MG63 (cell line): Measurements from ENCODE around the gene THSD7B. TPM values are rescaled to one million over a fixed set of nuclear protein-coding genes. Genes with fewer than 3 reads are reported as not detected.

ENCODE experiments used
- DNase-seq: peaks from one replicate; pipeline ENCODE4 v3.0.0-alpha.2; 2020
- H3K27me3 ChIP-seq: fragments of 250-450 bp; sonication (Bioruptor Pico); 2 replicates; pipeline ENCODE4 v1.5.1; 2020; ENCODE audit warnings: mild to moderate bottlenecking, moderate library complexity
- H3K36me3 ChIP-seq: fragments of 250-450 bp; sonication (Bioruptor Pico); 2 replicates; pipeline ENCODE4 v1.5.1; 2020; ENCODE audit warnings: mild to moderate bottlenecking, moderate library complexity
- H3K4me3 ChIP-seq: fragments of 250-450 bp; sonication (Bioruptor Pico); 2 replicates; pipeline ENCODE4 v1.5.1; 2020; ENCODE audit warnings: mild to moderate bottlenecking, moderate library complexity
- H3K9me3 ChIP-seq: fragments of 250-450 bp; sonication (Bioruptor Pico); 2 replicates; pipeline ENCODE4 v1.5.1; 2020; ENCODE audit warnings: mild to moderate bottlenecking, moderate library complexity
- total RNA-seq: library from RNA; depleted of rRNA; stranded (reverse); fragments of >200 nt; shearing (Covaris generic); gene quantifications from 2 replicates; pipeline ENCODE4 v1.2.3, GENCODE V29; 2014; ENCODE audit warnings: low replicate concordance

THSD7B gene
- total RNA-seq, 1 experiment from 2014 or later: not detected

DNA sequence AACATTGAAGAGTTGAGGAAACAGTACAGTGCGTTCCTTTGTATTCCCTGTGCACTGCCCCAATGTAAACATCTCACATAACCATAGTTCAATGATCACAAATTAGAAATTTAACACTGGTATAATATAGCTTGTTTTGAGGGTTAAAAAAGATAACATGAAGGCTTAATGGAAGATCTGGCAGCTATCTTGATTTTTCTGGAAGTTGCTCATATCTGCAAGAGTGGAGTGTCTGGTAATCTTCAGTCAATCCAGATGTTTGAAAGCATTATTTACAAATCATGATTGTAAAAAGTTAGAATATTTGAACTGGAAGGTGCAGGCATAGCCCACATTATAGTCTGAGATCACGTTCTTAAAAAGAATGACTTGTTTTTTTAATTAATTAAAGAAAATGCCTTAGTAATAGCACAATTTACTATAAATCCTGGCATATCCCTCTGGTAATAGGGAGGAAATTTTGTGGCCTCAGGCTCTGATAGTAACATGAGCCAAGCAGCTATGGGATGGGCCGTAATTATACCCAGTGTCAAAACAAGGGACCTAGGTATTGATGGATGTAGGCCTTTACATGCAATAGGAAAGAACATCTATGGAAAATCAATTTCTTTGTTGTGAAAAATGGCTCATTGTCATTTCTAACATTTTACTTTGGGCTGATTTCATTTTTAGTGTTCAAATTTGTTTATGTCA, 418.0 kb downstream of the THSD7B start:
- Histone ChIP-seq H3K36me3 (no peaks in the 10 kb centered on the region), H3K27me3 (no peaks in the 10 kb centered on the region), H3K4me3 (no peak overlapping the region), H3K9me3 (peaks cover 2% of the 10 kb centered on the region; the same call in 1 of the 2 replicates)
- DNase-seq: no peak

DNA sequence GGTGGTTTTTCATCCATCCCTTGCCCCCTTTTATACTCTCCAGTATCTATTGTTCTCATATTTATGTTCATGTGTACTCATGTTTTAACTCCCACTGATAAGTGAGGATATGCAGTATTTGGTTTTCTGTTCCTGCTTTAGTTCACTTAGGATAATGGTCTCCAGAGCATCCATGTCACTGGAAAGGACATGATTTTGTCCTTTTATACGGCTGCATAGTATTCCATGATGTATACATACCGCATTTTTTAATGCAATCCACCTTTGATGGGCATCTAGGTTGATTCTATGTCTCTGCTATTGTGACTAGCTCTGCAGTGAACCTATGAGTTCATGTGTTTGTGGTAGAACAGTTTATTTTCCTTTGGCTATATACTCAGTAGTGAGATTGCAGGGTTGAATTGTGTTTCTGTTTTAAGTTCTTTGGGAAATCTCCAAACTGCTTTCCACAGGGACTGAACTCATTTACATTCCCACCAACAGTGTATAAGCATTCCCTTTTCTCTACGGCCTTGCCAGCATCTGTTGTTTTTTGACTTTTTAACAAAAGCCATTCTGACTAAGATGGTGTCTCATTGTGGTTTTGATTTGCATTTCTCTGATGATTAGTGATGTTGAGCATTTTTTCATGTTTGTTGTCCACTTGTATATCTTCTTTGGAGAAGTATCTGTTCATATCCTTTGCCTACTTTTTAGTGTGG, 420.2 kb downstream of the THSD7B start:
- H3K36me3 ChIP-seq: no peaks in the 10 kb centered on the region
- no peak overlapping the region for H3K4me3 ChIP-seq
- DNase-seq: no peak
- no peaks in the 10 kb centered on the region for H3K27me3 ChIP-seq
- peaks cover 2% of the 10 kb centered on the region; the same call in 1 of the 2 replicates for H3K9me3 ChIP-seq

DNA sequence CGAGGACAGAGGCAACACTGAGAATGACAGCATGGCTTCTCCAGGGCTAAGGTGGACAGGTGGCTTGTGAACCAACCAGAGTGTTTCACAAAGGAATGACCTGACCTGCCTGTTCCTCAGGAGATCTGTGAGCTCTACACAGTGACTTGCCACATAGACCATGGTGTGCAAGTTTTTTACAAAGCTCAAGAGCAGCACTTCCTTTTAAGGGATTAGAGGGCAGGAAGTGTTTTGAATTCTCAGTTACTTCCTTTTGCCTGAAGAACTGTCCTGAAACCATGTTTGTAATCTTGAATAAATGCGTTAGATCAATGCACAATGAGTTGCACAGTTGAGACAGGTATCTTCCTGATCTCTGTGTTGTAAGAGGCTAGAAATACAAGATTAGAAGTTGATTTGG, 421.9 kb downstream of the THSD7B start:
- H3K27me3 ChIP-seq: no peaks in the 10 kb centered on the region
- peaks cover 2% of the 10 kb centered on the region; the same call in 1 of the 2 replicates for H3K9me3 ChIP-seq
- no peaks in the 10 kb centered on the region for H3K36me3 ChIP-seq
- no peak overlapping the region for H3K4me3 ChIP-seq
- DNase-seq: no peak

DNA sequence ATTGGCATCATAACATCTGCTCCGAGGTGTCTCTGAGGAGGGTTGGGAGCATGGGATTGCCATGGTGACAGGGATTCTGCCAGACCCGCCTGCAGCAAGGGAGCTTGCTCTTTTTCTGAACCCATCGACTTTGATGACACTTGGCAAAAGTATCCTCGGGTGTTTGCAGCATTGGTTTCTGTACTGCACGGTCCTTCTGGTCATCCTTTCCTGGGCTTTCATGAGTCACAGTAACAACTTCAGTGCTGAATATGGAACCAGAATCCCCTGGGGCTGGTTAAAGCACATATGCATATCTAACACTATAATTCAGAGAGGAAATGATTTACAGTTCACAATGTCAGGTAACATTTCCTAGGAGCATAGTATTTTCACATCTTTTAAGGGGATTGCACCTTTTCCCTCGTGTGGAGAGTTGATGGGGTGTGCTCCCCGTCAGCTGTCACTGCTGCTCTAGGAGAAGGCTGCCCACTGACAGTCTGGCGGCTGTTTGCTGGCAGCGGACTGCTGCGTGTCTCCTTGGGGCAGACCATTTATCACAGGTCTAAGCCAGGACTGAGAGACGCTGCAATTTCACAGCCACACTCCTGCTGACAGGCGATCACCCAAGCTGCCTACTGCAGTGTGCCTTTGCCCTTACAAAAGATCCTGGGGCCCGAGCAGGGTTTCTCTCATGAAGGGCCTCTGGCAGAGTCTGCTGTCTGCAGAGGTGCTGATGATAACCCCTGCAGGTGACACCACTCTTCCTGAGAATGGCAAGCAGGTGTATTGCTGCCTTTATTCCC, 425.3 kb downstream of the THSD7B start:
- H3K4me3 ChIP-seq: no peak overlapping the region
- DNase-seq: no peak

DNA sequence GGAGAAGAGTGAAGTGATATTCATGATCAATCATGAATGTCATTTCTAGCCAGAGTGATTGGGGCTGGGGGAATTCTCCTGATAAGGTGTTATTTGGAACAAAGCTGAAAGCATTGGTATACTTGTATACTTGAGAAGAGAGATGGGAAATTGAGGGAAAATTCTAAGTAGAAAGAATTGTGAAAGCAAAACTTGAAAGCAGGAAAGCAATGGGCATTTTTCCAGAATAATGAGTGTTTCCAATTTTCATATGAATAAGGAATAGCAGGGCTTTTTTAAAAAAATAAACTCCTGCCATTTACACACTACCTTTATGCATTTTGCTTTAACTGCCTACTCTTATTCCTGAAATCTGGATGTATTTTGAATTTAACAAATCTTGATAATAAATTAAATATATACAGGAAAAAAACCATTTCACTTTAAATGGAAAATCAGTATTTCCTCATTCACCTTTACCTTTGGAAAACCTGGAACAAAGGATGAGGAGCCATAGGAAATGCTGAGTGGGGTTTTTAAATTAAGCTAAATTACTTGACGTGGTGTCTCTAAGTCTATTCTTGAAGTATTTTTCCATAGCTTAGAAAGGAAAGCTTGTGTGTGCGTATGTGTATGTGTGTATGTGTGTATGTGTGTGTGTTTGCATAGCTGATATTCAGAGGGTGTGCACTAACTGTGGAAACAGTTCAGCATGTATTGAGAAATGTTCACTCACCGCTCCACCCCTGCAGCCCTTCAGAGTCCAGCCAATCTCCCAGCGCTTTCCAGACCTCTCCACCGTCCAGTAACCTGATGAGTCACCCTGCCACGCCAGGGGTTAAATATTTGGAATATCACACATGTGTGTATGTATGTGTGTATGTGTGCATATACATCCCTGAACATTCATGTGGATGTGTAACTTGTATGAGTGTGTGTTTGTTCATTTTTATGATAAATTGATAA, 427.3 kb downstream of the THSD7B start:
- no peaks in the 10 kb centered on the region for H3K9me3 ChIP-seq
- peak; percentile 53 for DNase-seq
- no peaks in the 10 kb centered on the region for H3K27me3 ChIP-seq
- no peak overlapping the region for H3K4me3 ChIP-seq
- no peaks in the 10 kb centered on the region for H3K36me3 ChIP-seq

More for the DNA sequence above, 425.3 kb downstream of the THSD7B start:
- no peaks in the 10 kb centered on the region for H3K36me3 ChIP-seq
- no peaks in the 10 kb centered on the region for H3K9me3 ChIP-seq
- H3K27me3 ChIP-seq: no peaks in the 10 kb centered on the region

DNA sequence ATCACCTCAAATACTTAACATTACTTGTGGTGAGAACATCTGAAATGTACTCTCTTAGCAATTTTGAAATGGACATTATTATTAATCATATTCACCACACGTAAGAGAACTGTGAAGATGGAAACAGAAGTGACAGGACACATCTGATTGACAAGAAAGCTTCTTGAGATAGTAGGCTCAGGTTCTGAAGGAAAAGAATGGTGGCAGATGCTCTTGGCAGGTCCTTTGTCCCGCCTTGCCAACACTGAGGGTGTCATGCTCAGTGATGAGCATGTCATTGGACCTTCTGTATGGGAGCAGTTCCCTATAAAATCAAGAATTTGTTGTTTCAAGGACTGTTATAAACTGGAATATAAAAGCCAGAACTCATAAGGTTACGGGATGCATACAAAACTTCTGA, 428.1 kb downstream of the THSD7B start:
- no peak for DNase-seq
- Histone ChIP-seq H3K36me3 (no peaks in the 10 kb centered on the region), H3K9me3 (no peaks in the 10 kb centered on the region), H3K4me3 (no peak overlapping the region), H3K27me3 (no peaks in the 10 kb centered on the region)

DNA sequence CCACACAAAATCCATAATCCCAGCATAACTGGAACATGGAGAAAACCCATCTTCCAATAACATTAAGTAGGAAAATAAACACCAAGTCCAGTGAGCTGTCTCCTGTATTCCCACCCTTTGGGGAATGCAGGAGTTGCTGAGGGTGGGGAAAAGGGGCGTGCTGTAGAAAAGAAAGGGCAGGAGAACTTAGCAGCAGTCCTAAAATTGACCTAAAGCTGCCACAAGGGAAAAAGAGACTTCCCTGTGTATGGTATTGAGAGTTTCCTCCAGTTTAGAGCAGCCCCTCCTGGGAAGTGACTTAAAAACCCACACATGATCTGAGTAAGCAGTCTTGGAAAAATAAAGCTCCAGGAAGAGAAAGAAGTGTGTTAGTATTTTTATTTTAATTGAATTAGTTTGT, 428.8 kb downstream of the THSD7B start:
- no peak for DNase-seq
- Histone ChIP-seq H3K9me3 (no peaks in the 10 kb centered on the region), H3K4me3 (no peak overlapping the region), H3K27me3 (no peaks in the 10 kb centered on the region), H3K36me3 (no peaks in the 10 kb centered on the region)

DNA sequence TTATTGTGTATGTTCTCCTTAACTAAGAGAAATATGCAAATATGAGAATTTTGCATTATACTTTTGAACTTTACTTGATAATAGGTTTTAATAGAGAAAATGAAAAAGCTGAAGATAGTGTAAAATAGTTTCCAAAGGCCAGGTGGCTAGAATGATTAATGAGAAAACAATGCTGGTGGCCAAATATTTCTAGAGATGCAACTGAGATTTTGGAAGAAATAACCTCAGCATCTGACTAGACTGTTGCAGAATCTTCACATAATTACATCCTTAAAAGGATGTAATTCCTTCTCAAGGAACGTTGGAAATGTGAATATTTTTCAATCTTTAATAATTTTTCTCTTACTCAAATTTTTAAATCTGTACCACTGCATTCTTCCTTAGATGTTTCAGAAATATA, 434.4 kb downstream of the THSD7B start:
- Histone ChIP-seq H3K4me3 (no peak overlapping the region), H3K9me3 (no peaks in the 10 kb centered on the region), H3K36me3 (no peaks in the 10 kb centered on the region), H3K27me3 (0 out of 2 replicates have a peak, but pooled peaks cover 3% of the 10 kb centered on the region)
- DNase-seq: no peak

DNA sequence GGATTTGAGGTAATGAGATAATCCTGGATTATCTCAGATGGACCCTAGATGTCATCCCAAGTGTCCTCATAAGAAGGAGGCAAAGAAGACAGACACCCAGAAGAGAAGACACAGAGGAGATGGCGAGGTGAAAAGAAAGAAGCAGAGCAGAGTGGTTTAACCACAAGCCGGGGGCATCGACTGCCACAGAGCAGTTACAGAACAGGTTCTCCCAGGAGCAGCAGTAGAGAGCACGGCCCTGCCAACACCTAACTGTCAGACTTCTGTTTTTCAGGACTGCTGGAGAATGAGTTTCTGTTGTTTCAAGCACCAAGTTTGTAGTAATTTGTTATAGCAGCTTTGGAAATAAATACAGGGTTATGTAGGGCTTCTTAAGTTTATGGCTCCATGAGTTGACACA, 437.0 kb downstream of the THSD7B start:
- Histone ChIP-seq H3K27me3 (0 out of 2 replicates have a peak, but pooled peaks cover 3% of the 10 kb centered on the region), H3K9me3 (no peaks in the 10 kb centered on the region), H3K4me3 (no peak overlapping the region), H3K36me3 (no peaks in the 10 kb centered on the region)
- no peak for DNase-seq

DNA sequence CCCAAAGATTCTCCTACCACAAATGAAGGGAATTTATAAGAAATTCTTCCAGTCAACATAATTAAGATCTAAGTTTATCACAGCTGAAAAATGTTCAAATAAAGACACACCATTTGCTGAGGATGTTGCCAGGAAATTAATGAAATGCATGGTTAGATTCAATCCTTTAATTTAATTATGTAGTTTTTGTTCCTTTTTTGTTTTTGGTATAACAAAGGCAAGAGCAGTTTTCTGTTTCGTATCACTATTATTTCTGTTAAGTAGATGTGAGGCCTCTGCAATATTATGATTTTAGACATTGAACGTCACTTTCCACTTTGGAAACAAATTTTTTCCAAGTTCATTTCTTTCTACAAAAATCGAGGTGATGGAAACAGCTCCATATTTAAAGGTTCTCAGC, 440.0 kb downstream of the THSD7B start:
- Histone ChIP-seq H3K36me3 (no peaks in the 10 kb centered on the region), H3K4me3 (no peak overlapping the region), H3K9me3 (no peaks in the 10 kb centered on the region), H3K27me3 (0 out of 2 replicates have a peak, but pooled peaks cover 3% of the 10 kb centered on the region)
- DNase-seq: no peak

DNA sequence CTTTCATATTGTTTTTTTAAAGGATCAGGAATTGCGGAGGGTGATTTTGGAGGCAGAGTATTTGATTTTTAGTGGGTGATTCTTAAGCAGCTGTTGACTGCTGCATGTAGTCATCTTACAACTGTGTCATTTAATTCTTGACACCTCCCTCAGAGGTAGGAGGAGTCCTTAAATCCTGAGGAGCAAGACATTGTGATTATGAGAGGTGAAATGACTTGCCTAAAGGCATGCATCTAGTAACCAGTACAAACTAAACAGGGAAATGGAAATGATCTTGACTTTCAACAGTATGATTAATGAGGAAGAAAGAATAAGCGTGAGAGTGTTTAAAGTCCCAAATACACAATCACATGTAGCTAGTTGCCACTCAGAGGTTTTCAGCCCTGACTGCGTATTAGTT, 440.7 kb downstream of the THSD7B start:
- DNase-seq: no peak
- Histone ChIP-seq H3K4me3 (no peak overlapping the region), H3K36me3 (no peaks in the 10 kb centered on the region), H3K9me3 (no peaks in the 10 kb centered on the region), H3K27me3 (0 out of 2 replicates have a peak, but pooled peaks cover 3% of the 10 kb centered on the region)

DNA sequence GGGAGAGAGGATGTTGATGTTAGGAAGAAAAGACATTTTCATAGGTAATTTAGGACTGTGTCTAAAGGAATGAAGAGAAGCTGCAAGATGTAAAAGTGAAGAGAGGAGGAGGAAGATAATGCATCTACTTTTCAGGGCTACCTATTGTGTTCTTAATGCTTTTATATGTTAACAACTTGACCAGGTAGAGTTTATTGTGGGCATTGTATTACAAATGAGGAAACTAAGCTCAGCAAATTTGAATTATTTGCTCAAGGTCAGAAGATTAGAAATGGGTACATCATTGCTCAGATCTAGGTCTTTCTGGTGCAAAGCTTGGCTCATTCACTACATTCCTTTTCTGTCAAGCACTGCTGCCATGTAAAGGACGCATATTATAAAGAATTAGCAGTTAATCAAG, 441.7 kb downstream of the THSD7B start:
- H3K36me3 ChIP-seq: no peaks in the 10 kb centered on the region
- H3K9me3 ChIP-seq: no peaks in the 10 kb centered on the region
- no peak overlapping the region for H3K4me3 ChIP-seq
- 0 out of 2 replicates have a peak, but pooled peaks cover under 1% of the 10 kb centered on the region for H3K27me3 ChIP-seq
- no peak for DNase-seq

DNA sequence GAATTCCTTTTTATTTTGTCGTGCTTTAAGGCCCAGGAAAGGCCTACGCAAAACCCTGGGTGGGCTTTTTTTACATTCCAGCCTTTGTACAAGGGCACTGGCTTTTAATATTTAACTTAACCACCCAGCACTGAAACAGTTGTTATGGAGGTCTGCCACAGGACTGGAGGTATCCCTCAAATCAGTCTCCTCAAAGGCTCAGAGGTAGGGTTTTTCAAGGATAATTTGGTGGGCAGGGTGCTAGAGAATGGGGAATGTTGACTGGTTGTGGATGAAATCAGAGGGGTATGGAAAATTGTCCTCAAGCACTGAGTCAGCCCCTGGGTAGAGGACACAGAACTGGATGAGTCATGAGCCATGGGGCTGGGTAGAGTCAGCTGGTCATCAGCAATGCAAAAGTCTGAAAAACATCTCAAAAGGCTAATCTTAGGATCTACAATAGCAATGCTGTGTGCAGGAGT, 443.1 kb downstream of the THSD7B start:
- peak; percentile 12 for DNase-seq
- Histone ChIP-seq H3K27me3 (no peaks in the 10 kb centered on the region), H3K9me3 (no peaks in the 10 kb centered on the region)

DNA sequence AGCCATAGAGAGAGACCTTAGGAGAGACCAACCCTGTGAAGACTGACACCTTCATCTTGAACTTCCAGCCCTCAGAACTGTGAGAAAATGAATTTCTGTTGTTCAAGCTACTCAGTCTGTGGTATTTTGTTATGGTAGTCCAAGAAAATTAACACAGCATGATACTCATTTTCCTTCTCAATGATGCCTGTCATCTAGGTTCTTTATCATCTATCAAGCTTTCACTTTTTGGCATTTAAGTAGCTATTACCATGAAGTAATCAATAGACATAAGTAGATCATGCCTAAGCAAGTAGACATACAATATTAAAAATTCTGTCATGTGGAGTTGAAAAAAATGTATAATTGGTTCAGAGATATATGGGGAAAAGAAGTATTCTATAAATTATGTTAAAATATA, 444.7 kb downstream of the THSD7B start:
- DNase-seq: no peak
- Histone ChIP-seq H3K4me3 (no peak overlapping the region), H3K36me3 (no peaks in the 10 kb centered on the region), H3K9me3 (no peaks in the 10 kb centered on the region), H3K27me3 (no peaks in the 10 kb centered on the region)

More for the DNA sequence above, 443.1 kb downstream of the THSD7B start:
- Histone ChIP-seq H3K36me3 (no peaks in the 10 kb centered on the region), H3K4me3 (no peak overlapping the region)

DNA sequence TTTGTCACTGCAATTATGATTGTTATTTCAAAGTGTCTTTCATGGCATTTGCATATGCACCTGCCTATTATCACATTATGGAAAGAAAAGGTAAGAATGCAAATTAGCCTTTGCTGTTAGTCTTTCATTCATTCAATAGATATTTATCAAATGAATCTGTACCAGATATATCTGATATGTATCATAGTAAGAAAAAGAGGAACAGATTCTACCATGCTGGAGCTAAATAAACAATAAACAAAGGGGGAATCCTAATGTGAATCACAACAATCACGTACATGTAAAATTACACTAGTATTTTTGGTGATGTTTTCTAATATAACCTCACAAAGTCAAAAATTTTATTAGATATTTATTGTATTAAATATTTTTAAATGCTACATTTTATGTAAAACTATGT, 446.4 kb downstream of the THSD7B start:
- Histone ChIP-seq H3K36me3 (no peaks in the 10 kb centered on the region), H3K27me3 (no peaks in the 10 kb centered on the region), H3K9me3 (no peaks in the 10 kb centered on the region), H3K4me3 (no peak overlapping the region)
- DNase-seq: no peak

DNA sequence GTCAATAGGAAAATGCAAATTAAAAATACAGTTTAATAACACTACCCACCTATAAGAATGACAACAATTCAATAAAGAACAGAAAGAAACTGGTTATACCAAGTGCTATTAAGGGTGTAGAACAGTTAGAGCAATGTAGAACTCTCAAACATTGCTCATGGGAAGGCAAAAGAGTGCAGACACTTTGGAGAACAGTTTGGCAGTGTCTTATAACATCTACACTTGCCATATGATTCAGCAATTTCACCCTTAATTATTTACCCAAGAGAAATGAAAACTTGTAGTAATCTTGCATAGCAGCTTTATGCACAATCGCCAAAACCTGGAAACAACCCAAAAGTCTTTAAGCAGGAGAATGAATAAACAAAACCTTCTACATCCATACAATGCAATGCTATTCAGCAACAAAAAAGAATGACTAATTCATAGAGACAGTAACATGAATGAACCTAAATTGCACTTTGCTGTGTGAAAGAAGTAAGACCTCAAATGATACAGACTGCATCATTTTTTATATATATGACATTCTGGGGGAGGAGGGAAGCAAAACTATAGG, 455.2 kb downstream of the THSD7B start:
- peak; percentile 9 for DNase-seq
- Histone ChIP-seq H3K36me3 (no peaks in the 10 kb centered on the region), H3K27me3 (no peaks in the 10 kb centered on the region)

More for the DNA sequence above, 455.2 kb downstream of the THSD7B start:
- Histone ChIP-seq H3K4me3 (no peak overlapping the region), H3K9me3 (no peaks in the 10 kb centered on the region)
